Upper lobe of left lung (tissue), 6 donors: ENCODE data around the gene HMGN1. TPM values are rescaled to one million over a fixed set of nuclear protein-coding genes. Genes with fewer than 3 reads are reported as not detected.

Experiments used
- ATAC-seq, 2 donors: fragments of 200-7000 bp; cut with Tn5 transposase; one replicate each; pipeline ENCODE4 v1.9.1; 2022; ENCODE audit warnings: mild to moderate bottlenecking in 2 of 2, moderate library complexity in 2 of 2; ENCODE audit not compliant: low FRiP score in 2 of 2
- DNase-seq, 2 donors: peaks; one replicate each; pipeline ENCODE4 v3.0.0-alpha.2; 2019 to 2020
- H3K27ac ChIP-seq, 4 donors: fragments of 200-600 bp; sonication (generic); one replicate each; pipeline ENCODE4 v1.5.1; 2016 to 2019
- H3K27me3 ChIP-seq, 4 donors: fragments of 200-600 bp; sonication (generic); one replicate each; pipeline ENCODE4 v1.5.1; 2017 to 2019
- H3K36me3 ChIP-seq, 4 donors: fragments of 200-600 bp; sonication (generic); one replicate each; pipeline ENCODE4 v1.5.1; 2016 to 2019
- H3K4me1 ChIP-seq, 4 donors: fragments of 200-600 bp; sonication (generic); one replicate each; pipeline ENCODE4 v1.5.1; 2018 to 2019
- H3K4me3 ChIP-seq, 4 donors: fragments of 200-600 bp; sonication (generic); one replicate each; pipeline ENCODE4 v1.5.1; 2017 to 2019; ENCODE audit warnings: mild to moderate bottlenecking in 2 of 4, moderate library complexity in 1 of 4
- H3K9me3 ChIP-seq, 4 donors: fragments of 200-600 bp; sonication (generic); one replicate each; pipeline ENCODE4 v1.5.1; 2018 to 2019
- CTCF ChIP-seq, 6 experiments: fragments of 450-650 bp in 4 of 6; fragments of 200-600 bp in 2 of 6; sonication (generic) in 2 of 6; IDR thresholded peaks; one replicate each; pipeline ENCODE4 v1.5.1; 2016 to 2019; ENCODE audit warnings: antibody characterized with exemption in 6 of 6
- EP300 ChIP-seq, 4 donors: sonication (generic); formaldehyde crosslinking; IDR thresholded peaks; one replicate each; pipeline ENCODE4 v1.5.1; 2017; ENCODE audit warnings: antibody characterized with exemption in 4 of 4, control low read depth in 2 of 4
- POLR2A ChIP-seq, 4 donors: fragments of 450-650 bp; IDR thresholded peaks; one replicate each; pipeline ENCODE4 v1.5.1; 2016 to 2017; ENCODE audit warnings: antibody characterized with exemption in 4 of 4, mild to moderate bottlenecking in 2 of 4
- POLR2AphosphoS5 ChIP-seq, 2 donors: sonication (generic); formaldehyde crosslinking; IDR thresholded peaks; one replicate each; pipeline ENCODE4 v1.5.1; 2017; ENCODE audit warnings: antibody characterized with exemption in 2 of 2
- WGBS, 2 donors: methylation state at CpG; one replicate each; pipeline ENCODE4 v1.1.5; 2017 to 2018; 5-methylcytosine and 5-hydroxymethylcytosine counted together
- total RNA-seq, 6 donors: library from RNA; depleted of rRNA in 4 of 6; stranded (reverse); fragments of >200 nt in 4 of 6; gene quantifications; one replicate each; pipeline versions ENCODE4 v1.1.0 to v1.2.1, GENCODE V29; 2016 to 2021
- donor health status: DM: no; HTN: no; CAD: no; lungs with moderate emphysema.
- donor health status: DM: no; HTN: yes; CAD: no; lungs with severe emphysema.

The HMGN1 gene
- total RNA-seq, 6 donors from 2014 or later: 80.7 to 164 (median 115) TPM

GRCh38 chr21:39315603-39316445 lies 33.1 kb downstream of the HMGN1 start:
- H3K4me1 ChIP-seq: peaks cover 5 to 24% (median 15%) of the 10 kb centered on the region in 4 donors
- no peak for TF ChIP-seq EP300 (IDR thresholded peaks at IDR 0.05)
- no peak for TF ChIP-seq CTCF (IDR thresholded peaks at IDR 0.05)
- TF ChIP-seq POLR2AphosphoS5 (IDR thresholded peaks at IDR 0.05): no peak
- TF ChIP-seq POLR2A (IDR thresholded peaks at IDR 0.05): no peak

GRCh38 chr21:39314143-39315027 lies 34.5 kb downstream of the HMGN1 start:
- Histone ChIP-seq H3K27ac (peak overlapping the region; percentile 92 to 98 (median 97)), H3K36me3 (peaks cover 0 to 24% (median 8%) of the 10 kb centered on the region in 4 donors), H3K4me3 (peak overlapping the region; percentile 90 to 95 (median 91)), H3K4me1 (peaks cover 5 to 27% (median 15%) of the 10 kb centered on the region in 4 donors), H3K27me3 (no peaks in the 10 kb centered on the region), H3K9me3 (no peaks in the 10 kb centered on the region)
- ATAC-seq (peak in 1 of 2 donors; percentile 57), DNase-seq (peak in 1 of 2 donors; percentile 32)
- 2 to 6% methylated on average over 14 to 38 of the region's 43 CpGs for WGBS, 2 donors
- TF ChIP-seq POLR2A (IDR thresholded peaks at IDR 0.05) (no peak), CTCF (IDR thresholded peaks at IDR 0.05) (no peak), POLR2AphosphoS5 (IDR thresholded peaks at IDR 0.05) (no peak), EP300 (IDR thresholded peaks at IDR 0.05) (no peak)

More at GRCh38 chr21:39315603-39316445, 33.1 kb downstream of the HMGN1 start:
- Histone ChIP-seq H3K27ac (no peak overlapping the region), H3K36me3 (peaks cover 0 to 10% (median under 1%) of the 10 kb centered on the region in 4 donors), H3K4me3 (no peak overlapping the region), H3K9me3 (no peaks in the 10 kb centered on the region), H3K27me3 (no peaks in the 10 kb centered on the region)
- DNase-seq (no peak), ATAC-seq (no peak)
- 78 to 81% methylated on average over 9 of the region's 9 CpGs for WGBS, 2 donors

GRCh38 chr21:39313571-39314142 lies 35.2 kb downstream of the HMGN1 start, which contains the start of gene BRWD1:
BRWD1 (minus strand) TSS chr21:39313632; CDS start chr21:39313491, 141 bp downstream.
- Histone ChIP-seq H3K9me3 (no peaks in the 10 kb centered on the region), H3K27me3 (no peaks in the 10 kb centered on the region), H3K4me3 (peak within 1 kb of the TSS; percentile 90 to 95 (median 91)), H3K36me3 (peaks cover 0 to 28% (median 8%) of the 10 kb centered on the region in 4 donors), H3K4me1 (peaks cover 5 to 24% (median 15%) of the 10 kb centered on the region in 4 donors), H3K27ac (peak within 1 kb of the TSS; percentile 92 to 98 (median 97))
- TF ChIP-seq EP300 (IDR thresholded peaks at IDR 0.05): no peak
- peak; percentile 76 to 80 for TF ChIP-seq POLR2AphosphoS5 (IDR thresholded peaks at IDR 0.05)
- peak in 3 of 4 donors; percentile 69 to 88 (median 88) for TF ChIP-seq POLR2A (IDR thresholded peaks at IDR 0.05)
- peak in 5 of 6 experiments; percentile 16 to 63 (median 44) for TF ChIP-seq CTCF (IDR thresholded peaks at IDR 0.05)
- ATAC-seq: peak; percentile 91 to 93
- peak; percentile 81 to 96 for DNase-seq
- no CpG with 5 or more reads among the region's 78 CpGs for WGBS, 2 donors

- DNase-seq (peak; percentile 27 to 91), ATAC-seq (peak in 1 of 2 donors; percentile 28)
These were observed 35.8 kb downstream of the HMGN1 start for GRCh38 chr21:39313042-39313570.

More at GRCh38 chr21:39313042-39313570, 35.8 kb downstream of the HMGN1 start:
- no peaks in the 10 kb centered on the region for H3K27me3 ChIP-seq
- H3K4me1 ChIP-seq: peaks cover 5 to 23% (median 15%) of the 10 kb centered on the region in 4 donors
- peak overlapping the region; percentile 90 to 95 (median 91) for H3K4me3 ChIP-seq
- peaks cover 0 to 31% (median 8%) of the 10 kb centered on the region in 4 donors for H3K36me3 ChIP-seq
- TF ChIP-seq CTCF (IDR thresholded peaks at IDR 0.05) (no peak), POLR2A (IDR thresholded peaks at IDR 0.05) (no peak), POLR2AphosphoS5 (IDR thresholded peaks at IDR 0.05) (no peak), EP300 (IDR thresholded peaks at IDR 0.05) (no peak)
- no peaks in the 10 kb centered on the region for H3K9me3 ChIP-seq
- 0% methylated on average over 21 of the region's 71 CpGs; no CpG with 5 or more reads in 1 of the 2 donors for whole genome bisulfite sequencing, 2 donors
- H3K27ac ChIP-seq: peak overlapping the region; percentile 92 to 98 (median 97)
